SJCRH30 (cell line): Measurements from ENCODE around the gene EEF2K. TPM values are rescaled to one million over a fixed set of nuclear protein-coding genes. Genes with fewer than 3 reads are reported as not detected.
"Not testable (repeated sequence)": the region's sequence is repeated elsewhere in the genome, so short reads cannot be mapped to it uniquely, and the experiment has no call there.

Experiments
- DNase-seq, 2 experiments: peaks; one replicate each; pipeline ENCODE4 v3.0.0-alpha.2; 2015 to 2020
- H3K27ac ChIP-seq: fragments of 250-450 bp; sonication (Bioruptor Pico); 2 replicates; pipeline ENCODE4 v1.5.1; 2020; ENCODE audit warnings: mild to moderate bottlenecking, moderate library complexity
- H3K27me3 ChIP-seq: fragments of 250-450 bp; sonication (Bioruptor Pico); 2 replicates; pipeline ENCODE4 v1.5.1; 2020; ENCODE audit warnings: mild to moderate bottlenecking, moderate library complexity
- H3K36me3 ChIP-seq: fragments of 250-450 bp; sonication (Bioruptor Pico); 2 replicates; pipeline ENCODE4 v1.5.1; 2020; ENCODE audit warnings: mild to moderate bottlenecking, moderate library complexity
- H3K4me1 ChIP-seq: fragments of 250-450 bp; sonication (Bioruptor Pico); 2 replicates; pipeline ENCODE4 v1.5.1; 2020; ENCODE audit warnings: mild to moderate bottlenecking, moderate library complexity
- H3K4me3 ChIP-seq: fragments of 250-450 bp; sonication (Bioruptor Pico); 2 replicates; pipeline ENCODE4 v1.5.1; 2020; ENCODE audit warnings: mild to moderate bottlenecking, moderate library complexity
- H3K9me3 ChIP-seq: fragments of 250-450 bp; sonication (Bioruptor Pico); replicated peaks from 2 replicates; pipeline ENCODE4 v1.5.1; 2020; ENCODE audit warnings: mild to moderate bottlenecking, moderate library complexity
- total RNA-seq: library from RNA; depleted of rRNA; stranded (reverse); fragments of >200 nt; shearing (Covaris generic); gene quantifications from 2 replicates; pipeline ENCODE4 v1.2.3, GENCODE V29; 2014

The EEF2K gene
- total RNA-seq, 1 experiment from 2014 or later, result 23.0 TPM

GRCh38 chr16:22195695-22196558 is 10.2 kb upstream of the EEF2K start:
- Histone ChIP-seq H3K36me3 (no peaks in the 10 kb centered on the region), H3K27me3 (no peaks in the 10 kb centered on the region), H3K27ac (no peak overlapping the region), H3K4me3 (peak overlapping the region; percentile 62), H3K4me1 (no peaks in the 10 kb centered on the region), H3K9me3 (no peaks in the 10 kb centered on the region)
- peak; percentile 82 to 95 for DNase-seq

DNA sequence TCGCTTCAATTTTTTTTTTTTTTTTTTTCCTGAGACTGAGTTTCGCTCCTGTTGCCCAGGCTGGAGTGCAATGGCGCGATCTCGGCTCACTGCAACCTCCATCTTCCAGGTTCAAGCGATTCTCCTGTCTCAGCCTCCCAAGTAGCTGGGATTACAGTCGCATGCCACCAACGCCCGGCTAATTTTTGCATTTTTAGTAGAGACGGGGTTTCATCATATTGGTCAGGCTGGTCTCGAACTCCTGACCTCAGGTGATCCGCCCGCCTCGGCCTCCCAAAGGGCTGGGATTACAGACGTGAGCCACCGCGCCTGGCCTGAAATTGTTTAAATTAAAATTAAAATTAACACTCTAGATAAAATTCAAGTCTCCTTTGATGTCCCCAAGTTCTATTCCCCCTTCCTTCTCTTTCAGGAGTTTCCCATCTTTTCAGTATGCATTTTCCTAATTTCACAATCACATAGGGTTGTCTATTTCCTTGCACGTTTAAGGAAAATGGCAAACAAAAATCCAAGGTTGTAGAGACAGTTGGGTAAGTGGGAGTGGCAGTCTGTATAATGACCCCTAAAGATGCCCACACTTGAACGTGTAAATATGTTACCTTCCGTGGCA is 9.4 kb upstream of the EEF2K start:
- not testable (repeated sequence) for H3K36me3 ChIP-seq, H3K27me3 ChIP-seq, DNase-seq, H3K4me1 ChIP-seq, H3K27ac ChIP-seq, H3K4me3 ChIP-seq, H3K9me3 ChIP-seq

- no peak overlapping the region for H3K27ac ChIP-seq
- H3K27me3 ChIP-seq, result no peaks in the 10 kb centered on the region
- H3K4me3 ChIP-seq, result no peak overlapping the region
- no peaks in the 10 kb centered on the region for H3K36me3 ChIP-seq
- H3K9me3 ChIP-seq, result no peaks in the 10 kb centered on the region
- H3K4me1 ChIP-seq, result no peaks in the 10 kb centered on the region
- DNase-seq, result no peak
Observed at GRCh38 chr16:22198547-22199293, 7.4 kb upstream of the EEF2K start.

- Histone ChIP-seq H3K27me3 (no peaks in the 10 kb centered on the region), H3K4me3 (no peak overlapping the region), H3K27ac (no peak overlapping the region), H3K4me1 (peaks cover 5% of the 10 kb centered on the region; the same call in 1 of the 2 replicates), H3K36me3 (no peaks in the 10 kb centered on the region), H3K9me3 (no peaks in the 10 kb centered on the region)
- no peak for DNase-seq
Observed at GRCh38 chr16:22202261-22202637, 3.8 kb upstream of the EEF2K start.

- Histone ChIP-seq H3K9me3 (no peaks in the 10 kb centered on the region), H3K36me3 (no peaks in the 10 kb centered on the region), H3K4me3 (no peak overlapping the region), H3K27ac (no peak overlapping the region), H3K27me3 (no peaks in the 10 kb centered on the region), H3K4me1 (peaks cover 9% of the 10 kb centered on the region)
- DNase-seq, result no peak
Observed at GRCh38 chr16:22203091-22203490, 3.0 kb upstream of the EEF2K start.

DNA sequence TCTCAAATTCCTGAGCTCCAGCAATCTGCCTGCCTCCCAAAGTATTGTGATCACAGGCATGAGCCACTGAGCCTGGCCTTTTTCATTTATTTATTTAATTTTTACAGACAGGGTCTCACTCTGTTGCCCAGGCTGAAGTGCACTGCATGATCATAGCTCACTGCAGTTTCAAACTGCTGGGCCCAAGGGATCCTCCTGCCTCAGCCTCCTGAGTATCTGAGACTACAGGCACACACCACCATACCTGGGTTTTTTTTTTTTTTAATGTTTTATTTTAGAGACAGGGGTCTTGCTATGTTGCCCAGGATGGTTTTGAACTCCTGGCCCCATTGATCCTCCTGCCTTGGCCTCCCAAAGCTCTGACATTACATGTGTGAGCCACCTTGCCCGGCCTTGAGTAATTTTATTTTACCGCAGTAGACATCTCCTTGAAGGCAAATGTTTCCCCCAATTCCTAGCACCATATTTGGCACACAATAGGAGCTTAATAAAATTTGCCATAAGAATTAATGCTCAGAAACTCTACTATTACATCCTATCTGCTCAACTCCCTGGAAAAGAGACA is 1.9 kb upstream of the EEF2K start:
- Histone ChIP-seq H3K4me3 (no peak overlapping the region), H3K36me3 (no peaks in the 10 kb centered on the region), H3K27me3 (no peaks in the 10 kb centered on the region), H3K4me1 (peaks cover 9% of the 10 kb centered on the region), H3K9me3 (no peaks in the 10 kb centered on the region), H3K27ac (no peak overlapping the region)
- no peak for DNase-seq

DNA sequence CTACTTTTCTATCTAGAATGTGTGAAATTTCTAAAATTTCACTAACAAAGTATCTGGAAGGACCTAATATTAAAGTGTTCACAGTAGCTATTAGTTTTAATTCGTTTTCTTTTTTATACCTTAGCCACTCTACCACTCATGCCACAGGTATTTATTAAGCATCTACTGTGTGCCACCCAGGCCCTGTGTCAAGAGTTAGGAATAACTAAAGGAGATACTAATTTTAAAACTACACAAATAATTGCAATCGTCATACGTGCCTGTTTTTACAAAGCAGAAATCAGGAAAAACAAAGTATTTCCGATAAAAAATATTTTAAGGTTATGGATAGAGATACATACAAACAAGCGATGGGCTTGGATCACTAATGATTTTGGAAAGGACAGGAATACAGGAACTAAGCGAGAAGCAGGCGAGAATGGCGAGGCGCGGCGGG is 483 bp upstream of the EEF2K start:
- Histone ChIP-seq H3K36me3 (peaks cover 7% of the 10 kb centered on the region; the same call in 1 of the 2 replicates), H3K27me3 (no peaks in the 10 kb centered on the region), H3K27ac (peak overlapping the region; percentile 30; the same call in 1 of the 2 replicates), H3K4me1 (peaks cover 9% of the 10 kb centered on the region), H3K4me3 (peak overlapping the region; percentile 93), H3K9me3 (no peaks in the 10 kb centered on the region)
- DNase-seq, result no peak

DNA sequence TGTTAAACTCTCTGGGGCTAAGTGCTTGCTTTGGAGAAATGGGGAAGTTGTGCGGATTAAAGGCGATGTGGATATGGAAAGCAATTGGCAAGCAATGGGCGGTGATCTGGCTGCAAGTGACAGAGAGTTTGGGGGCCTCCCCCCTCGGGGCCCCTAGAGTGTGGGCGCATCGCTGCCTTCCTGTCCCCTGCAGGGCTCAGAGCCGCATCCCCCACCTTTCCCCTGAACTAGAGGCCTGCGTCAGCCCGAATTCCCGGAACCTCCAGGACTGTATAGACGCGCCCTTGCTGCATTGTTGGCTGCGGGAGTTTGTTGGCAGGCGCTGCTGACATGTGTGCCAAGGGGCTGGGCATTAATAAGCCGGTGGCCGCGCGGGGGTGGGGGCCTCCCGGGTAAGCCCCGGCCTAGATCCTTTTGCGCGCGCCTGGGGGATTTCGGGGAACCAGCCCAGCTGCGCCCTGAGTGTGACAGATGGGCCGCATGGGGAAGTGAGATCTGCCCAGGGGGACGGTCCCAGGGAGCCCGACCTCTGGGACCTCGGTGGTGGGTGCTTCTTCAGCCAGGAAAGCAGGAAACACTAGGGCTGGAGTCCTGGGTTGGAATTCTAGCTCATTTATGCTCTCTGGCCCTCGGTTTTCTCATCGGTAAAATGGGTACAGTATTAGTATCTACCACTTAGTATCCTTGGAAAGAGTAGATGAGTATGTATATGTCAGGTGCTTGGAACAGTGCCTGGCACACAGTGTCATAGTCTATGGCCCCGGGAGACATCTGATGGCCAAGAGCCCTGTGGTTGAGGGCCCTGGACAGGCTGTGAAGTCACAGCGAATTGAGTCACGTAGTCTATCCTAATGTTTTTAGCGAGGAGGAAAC is 1.0 kb downstream of the EEF2K start:
- H3K27ac ChIP-seq, result peak overlapping the region; percentile 79
- peak overlapping the region; percentile 93 for H3K4me3 ChIP-seq
- H3K27me3 ChIP-seq, result no peaks in the 10 kb centered on the region
- H3K36me3 ChIP-seq, result peaks cover 8% of the 10 kb centered on the region; the same call in 1 of the 2 replicates
- H3K4me1 ChIP-seq, result peaks cover 9% of the 10 kb centered on the region
- H3K9me3 ChIP-seq, result no peaks in the 10 kb centered on the region
- DNase-seq, result peak; percentile 65 to 68

DNA sequence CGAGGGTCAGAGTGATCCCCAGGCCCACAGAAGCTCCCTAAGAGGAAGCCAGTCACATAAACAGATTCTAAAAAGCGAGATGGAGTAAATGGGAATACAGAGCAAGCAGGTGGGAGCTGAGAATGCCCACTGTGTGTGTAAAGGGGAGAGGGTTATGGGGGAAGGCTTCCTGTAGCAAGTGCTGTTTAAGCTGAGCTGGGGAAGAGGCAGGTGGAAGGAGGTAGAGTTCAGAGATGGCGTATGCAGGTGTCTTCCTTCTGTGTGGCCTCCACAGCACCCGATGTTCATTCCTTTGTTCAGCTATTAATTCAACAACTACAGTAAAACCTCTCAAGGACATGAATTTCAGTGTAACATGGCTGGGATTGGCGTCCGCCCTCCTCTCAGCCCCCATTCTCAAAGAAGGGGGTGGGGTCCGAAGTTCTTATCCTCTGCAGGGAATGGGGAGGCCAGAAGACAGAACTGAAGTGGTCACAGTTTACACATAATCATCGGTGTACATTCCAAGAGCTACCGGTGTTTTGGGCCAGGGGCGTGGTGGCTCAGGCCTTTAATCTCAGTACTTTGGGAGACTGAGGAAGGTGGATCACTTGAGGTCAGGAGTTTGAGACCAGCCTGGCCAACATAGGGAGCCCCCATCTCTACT is 1.8 kb downstream of the EEF2K start:
- no peaks in the 10 kb centered on the region for H3K9me3 ChIP-seq
- H3K27me3 ChIP-seq, result no peaks in the 10 kb centered on the region
- H3K27ac ChIP-seq, result peak overlapping the region; percentile 79; the same call in 1 of the 2 replicates
- H3K4me1 ChIP-seq, result peaks cover 9% of the 10 kb centered on the region
- H3K36me3 ChIP-seq, result peaks cover 10% of the 10 kb centered on the region; the same call in 1 of the 2 replicates
- H3K4me3 ChIP-seq, result peak overlapping the region; percentile 93
- DNase-seq, result no peak

GRCh38 chr16:22210285-22210684 is 4.2 kb downstream of the EEF2K start:
- H3K36me3 ChIP-seq, result peaks cover 18% of the 10 kb centered on the region; the same call in 1 of the 2 replicates
- H3K27me3 ChIP-seq, result no peaks in the 10 kb centered on the region

DNA sequence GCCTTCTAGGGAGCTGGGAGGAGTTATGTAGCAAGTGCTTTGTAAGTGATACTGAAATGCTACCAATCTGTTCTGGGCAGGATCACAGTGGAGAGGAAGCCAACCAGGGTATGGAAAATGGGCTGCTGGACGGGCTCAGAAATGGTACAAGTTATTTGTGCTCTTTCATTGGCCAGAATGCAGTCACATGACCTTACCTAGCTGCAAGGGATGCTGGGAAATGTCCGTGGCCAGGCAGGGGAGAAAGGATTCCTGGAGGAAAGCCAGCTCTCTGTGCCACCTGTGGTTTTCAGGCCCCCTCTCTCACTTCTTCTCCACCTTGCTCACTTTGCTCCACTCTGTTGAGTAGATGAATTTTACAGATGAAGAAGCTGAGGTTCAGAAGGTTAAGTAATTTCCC is 4.8 kb downstream of the EEF2K start:
- no peak for DNase-seq
- H3K27me3 ChIP-seq, result no peaks in the 10 kb centered on the region
- H3K4me1 ChIP-seq, result peaks cover 4% of the 10 kb centered on the region; the same call in 1 of the 2 replicates
- no peak overlapping the region for H3K4me3 ChIP-seq
- no peaks in the 10 kb centered on the region for H3K9me3 ChIP-seq
- no peak overlapping the region for H3K27ac ChIP-seq
- peaks cover 18% of the 10 kb centered on the region; the same call in 1 of the 2 replicates for H3K36me3 ChIP-seq

More at GRCh38 chr16:22210285-22210684, 4.2 kb downstream of the EEF2K start:
- DNase-seq, result no peak
- Histone ChIP-seq H3K27ac (no peak overlapping the region), H3K4me3 (no peak overlapping the region), H3K4me1 (peaks cover 7% of the 10 kb centered on the region), H3K9me3 (no peaks in the 10 kb centered on the region)

GRCh38 chr16:22213236-22213635 is 7.2 kb downstream of the EEF2K start:
- Histone ChIP-seq H3K4me1 (no peaks in the 10 kb centered on the region; the same call in 1 of the 2 replicates), H3K27ac (no peak overlapping the region), H3K36me3 (peaks cover 18% of the 10 kb centered on the region; the same call in 1 of the 2 replicates), H3K9me3 (no peaks in the 10 kb centered on the region), H3K4me3 (no peak overlapping the region), H3K27me3 (no peaks in the 10 kb centered on the region)
- no peak for DNase-seq

DNA sequence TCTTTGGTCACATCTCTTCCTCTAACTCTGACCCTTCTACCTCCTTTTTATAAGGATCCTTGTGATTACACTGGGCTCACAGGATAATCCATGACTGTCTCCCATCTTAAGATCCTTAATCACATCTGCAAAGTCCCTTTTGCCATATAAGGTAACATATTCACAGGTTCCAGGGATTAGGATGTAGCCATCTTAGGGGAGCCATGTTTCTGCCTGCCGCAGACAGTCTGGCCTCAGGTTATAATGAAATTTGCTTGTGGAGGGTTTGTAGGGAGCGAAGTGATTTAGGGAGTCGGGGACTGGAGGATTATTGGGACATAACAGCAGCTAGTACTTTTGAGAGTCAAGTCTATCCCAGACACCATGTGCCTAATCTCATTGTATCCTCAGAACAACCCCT is 7.7 kb downstream of the EEF2K start:
- H3K4me1 ChIP-seq, result no peaks in the 10 kb centered on the region; the same call in 1 of the 2 replicates
- H3K27ac ChIP-seq, result no peak overlapping the region
- H3K36me3 ChIP-seq, result peaks cover 18% of the 10 kb centered on the region; the same call in 1 of the 2 replicates
- H3K27me3 ChIP-seq, result no peaks in the 10 kb centered on the region
- no peak overlapping the region for H3K4me3 ChIP-seq
- H3K9me3 ChIP-seq, result no peaks in the 10 kb centered on the region
- no peak for DNase-seq
